Effector CD8-positive, alpha-beta T cell (primary cell): Measurements from ENCODE around the gene SLCO4A1.

Experiments
- DNase-seq: peaks from one replicate; lab custom pipeline; 2025; lab: John Stamatoyannopoulos, UW

Gene SLCO4A1

DNA sequence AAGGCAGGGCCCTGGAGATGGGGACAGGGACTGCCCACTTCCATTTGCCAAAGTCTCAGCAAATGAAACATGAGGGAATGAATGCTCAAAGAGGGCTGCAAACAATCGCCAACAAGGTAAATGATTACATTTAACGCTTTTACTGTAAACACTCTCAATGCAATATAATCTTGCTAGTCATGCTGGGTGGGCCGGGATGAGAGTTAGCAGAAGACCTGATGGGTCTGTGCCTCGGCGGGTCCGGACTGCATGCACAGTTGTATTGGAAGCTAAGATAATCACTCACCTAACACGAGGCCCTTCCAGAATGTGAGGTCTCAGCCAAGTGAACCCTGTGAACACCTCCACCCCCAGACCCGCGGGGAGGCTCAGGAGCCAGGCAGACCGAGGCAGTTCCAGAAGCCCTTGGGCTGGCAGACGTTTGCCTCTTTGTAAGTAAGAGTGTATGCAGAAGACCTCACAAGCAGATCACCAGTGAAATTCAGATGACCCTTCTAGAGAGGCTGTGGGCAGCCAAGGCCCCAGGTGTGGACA is 4.7 kb upstream of the SLCO4A1 start:
- DNase-seq, result no peak

DNA sequence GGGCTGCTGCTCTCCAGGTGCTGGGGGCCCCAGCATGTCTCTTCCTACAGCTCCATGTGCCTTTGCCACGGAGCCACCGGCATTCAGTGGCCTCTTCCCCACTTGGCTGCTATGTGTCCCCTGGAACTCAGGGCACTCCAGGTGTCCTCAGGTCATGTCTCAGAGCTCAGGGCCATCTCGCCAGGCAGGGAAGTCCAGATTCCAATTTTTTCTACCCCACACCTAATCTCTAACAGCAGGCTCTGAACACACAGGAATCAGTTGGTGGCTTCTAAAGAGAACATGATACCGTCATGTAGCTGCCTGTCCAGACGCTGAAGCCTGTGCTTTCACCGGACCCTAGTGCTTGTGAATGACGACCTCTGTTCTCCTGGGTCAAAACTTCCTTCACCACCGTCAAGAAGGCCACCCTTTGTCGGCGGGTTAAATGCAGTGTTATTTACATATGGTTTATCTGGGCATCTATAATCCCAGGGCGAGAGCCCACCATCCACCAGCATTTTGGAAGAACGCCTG is 4.2 kb upstream of the SLCO4A1 start:
- no peak for DNase-seq

DNA sequence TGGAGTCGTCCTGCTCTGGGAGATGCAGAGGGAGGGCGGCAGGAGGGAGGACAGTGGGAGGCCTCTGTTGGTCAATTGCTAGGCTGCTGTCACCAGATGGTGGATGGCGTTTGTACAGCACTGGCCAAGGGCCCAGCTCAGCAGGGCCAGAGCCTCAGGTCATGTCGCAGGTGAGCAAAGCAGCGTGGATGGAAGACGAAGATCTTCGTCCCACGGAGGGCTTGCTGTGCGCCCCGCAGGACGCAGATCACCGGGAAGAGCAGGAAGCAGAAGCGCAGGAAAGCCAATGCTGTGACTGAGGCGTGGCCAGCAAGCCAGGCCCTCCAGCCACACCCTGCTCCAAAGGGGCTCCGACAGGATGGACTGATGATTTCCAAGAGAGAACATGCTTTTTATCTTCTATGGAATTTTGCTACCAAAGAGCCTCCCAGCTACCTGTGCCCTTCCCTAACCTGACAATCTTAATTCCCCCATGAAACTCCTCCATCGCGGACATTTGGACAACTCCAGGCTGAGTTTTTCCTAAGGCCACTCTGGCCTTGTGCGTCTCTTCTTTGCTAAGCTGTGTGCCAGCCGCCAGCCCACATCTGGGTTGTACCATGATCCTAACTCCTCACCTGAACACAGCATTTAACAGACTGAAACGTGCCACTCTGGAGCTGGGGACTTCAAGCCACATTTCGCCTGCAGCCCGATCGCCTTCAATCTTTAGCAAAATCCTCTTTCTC is 3.5 kb upstream of the SLCO4A1 start:
- DNase-seq, result no peak

DNA sequence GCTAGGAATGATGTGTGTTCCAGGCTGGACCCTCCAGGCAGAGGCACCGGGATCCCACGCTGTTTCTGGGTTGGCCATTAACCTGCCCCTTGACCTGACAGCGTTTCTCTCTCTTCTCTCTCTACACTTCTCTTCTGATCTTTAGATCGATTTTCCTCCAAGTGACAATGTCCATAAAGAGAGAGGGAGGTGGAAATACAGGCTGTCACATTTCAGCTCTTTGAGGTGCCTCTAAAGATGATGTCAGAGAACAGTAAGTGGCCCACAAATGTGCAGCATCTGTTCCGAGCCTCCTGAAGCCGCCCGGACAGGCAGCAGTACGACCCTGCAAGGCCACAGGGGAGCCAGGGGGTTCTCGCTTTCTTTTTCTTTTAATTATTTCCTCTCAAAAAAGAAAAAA is 2.5 kb upstream of the SLCO4A1 start:
- DNase-seq, result no peak

DNA sequence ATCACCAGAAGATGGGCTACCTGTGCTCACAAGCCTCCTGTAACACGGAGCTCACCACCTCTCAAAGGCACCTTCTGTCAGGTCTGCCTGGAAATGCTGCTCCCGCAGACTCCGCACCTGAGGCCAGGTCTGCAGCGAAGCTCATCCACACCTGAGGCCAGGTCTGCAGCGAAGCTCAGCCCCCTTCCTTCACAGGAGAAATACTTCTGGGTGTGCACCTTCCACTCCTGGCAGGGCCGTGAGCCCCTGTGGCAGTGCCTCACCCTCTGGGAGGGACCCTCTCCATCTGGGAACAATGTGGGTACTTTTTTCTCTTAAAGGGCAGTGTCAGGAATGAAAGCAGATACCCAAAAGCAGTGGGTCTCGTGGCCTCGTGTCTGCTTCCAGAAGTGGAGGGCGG is 1.4 kb upstream of the SLCO4A1 start:
- DNase-seq, result no peak

DNA sequence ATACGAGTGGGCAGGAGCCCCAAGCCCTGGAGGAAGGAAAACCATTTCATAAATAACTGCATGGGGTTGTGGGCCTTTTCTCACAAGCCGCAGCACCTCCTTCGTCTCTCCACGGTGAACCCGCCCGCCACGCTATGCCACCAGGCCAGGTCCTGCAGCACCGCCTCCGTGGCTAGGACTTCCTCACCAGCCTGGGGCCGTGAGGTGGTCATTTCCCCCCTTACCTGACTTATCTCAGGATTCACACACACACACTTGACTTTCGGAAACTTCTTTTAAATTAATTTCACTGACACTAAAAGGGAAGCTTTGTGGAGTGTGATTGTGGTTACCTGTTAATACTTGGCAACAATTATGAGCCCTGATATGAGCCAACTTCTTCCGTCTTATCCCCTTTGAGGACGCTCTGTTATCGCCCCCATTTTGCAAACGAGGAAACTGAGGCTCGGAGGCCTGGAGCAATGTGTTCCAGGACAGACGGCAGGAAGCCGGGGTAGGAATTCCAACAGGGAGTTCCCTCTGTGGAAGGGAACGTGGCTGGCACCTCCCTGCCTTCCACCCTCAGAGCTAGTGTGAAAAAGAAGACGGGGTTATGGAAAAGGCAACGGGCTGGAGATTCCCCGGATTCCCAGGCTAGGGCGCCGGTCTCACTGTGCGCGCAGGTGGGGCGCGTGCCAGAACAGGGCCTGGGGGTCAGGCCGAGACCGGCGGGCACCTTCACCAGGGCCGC is 817 bp upstream of the SLCO4A1 start:
- no peak for DNase-seq

DNA sequence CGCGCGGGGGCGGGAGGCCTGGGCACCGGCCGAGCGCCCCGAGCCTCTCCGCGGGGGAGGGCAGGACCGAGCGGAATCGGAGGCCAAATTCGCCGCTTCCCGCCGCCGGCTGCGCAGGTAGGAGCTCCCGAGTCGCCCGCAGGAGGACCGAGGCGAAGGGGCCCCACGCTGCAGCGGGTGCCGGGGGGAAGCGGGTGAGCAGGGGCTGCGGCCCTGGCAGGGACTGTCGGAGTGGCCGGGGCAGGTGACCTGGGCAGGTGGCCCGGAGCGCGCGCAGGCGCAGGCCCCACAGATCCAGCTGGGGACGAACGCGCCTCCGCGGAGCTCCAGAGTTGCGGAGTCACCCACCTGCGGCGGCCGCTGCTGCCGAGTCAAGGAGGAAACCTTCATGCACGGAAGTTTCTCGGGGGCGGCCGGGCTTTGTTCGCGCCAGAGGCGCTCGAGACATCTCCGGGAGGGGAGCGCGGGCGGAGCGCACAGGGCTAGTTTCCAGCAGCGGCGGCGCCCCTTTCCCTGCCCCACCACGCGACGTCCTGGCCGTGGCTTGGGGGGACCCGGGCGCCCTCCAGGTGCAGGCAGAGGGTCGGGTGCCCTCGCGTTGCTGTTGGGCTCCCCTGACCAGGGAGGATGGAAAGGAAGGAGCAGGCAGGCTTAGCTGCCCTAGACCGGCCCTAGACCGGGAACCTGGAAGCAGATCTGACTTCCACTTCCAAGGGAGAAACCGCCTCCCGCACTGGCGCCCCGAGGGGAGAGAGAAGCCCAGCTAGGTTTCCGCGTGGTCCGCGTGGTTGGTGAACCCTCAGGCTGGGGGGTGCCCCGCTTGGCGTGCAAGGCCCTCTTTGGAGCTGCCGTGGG is 590 bp downstream of the SLCO4A1 start:
- DNase-seq, result peak; percentile 34

DNA sequence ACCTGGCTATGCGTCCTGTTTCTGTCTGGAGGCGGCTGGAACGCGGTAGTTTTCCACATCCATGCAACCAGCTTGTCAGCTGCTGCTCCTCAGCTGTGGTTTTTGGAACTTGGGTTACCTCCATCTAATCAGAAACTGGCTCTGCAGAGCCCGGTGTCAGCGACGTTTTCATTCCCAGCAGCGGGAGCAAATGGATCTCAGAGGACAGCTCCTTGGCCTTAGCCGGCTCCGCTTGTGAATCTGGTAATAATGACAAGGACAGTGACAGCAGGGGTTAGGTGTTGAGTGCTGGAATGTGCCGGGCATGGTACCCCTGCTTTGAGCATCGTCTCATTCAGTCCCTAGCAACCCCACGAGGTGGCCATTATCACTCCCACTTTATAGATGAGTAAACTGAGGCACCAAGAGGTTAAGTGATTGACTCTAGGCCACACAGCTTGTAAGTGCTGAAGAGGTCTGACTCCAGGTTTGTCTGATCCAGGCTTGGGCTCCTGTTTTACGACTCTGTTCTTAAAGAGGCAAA is 1.3 kb downstream of the SLCO4A1 start:
- DNase-seq, result no peak

DNA sequence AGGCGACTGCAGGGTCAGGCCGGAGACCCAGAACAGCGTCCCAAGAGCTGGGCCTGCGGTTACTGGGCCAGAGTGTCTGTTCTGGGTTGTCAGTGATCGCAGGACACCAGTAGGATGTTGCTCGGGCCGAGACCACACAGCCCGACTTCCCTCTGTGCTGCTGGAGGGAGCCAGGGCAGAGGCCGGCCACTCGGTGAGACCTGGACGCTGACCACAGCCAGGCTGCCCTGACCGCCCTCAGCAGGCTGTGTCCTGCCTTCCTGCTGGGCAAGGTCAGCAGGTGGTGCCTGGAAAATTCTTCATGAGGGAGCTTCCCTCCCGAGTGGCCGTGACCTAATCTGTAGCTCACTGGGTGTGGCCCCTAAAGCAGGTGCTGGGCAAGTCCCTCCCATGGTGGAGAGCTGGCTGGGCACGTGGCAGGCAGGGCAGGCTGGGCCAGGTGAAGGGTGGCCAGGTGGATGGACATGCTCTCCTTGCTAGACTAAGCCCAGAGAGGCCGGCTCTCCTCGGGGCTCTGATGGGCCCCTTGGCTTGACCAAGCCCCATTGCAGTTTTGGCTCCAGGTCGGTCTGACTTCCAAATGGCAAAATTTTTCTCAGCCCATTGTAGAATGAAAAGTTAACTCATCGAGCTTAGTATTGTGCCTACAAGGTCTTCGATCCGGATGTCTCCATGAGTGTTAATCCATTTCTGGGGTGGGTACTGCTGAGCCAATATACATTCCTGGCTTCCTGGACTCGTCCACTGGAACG is 1.9 kb downstream of the SLCO4A1 start:
- DNase-seq, result no peak

DNA sequence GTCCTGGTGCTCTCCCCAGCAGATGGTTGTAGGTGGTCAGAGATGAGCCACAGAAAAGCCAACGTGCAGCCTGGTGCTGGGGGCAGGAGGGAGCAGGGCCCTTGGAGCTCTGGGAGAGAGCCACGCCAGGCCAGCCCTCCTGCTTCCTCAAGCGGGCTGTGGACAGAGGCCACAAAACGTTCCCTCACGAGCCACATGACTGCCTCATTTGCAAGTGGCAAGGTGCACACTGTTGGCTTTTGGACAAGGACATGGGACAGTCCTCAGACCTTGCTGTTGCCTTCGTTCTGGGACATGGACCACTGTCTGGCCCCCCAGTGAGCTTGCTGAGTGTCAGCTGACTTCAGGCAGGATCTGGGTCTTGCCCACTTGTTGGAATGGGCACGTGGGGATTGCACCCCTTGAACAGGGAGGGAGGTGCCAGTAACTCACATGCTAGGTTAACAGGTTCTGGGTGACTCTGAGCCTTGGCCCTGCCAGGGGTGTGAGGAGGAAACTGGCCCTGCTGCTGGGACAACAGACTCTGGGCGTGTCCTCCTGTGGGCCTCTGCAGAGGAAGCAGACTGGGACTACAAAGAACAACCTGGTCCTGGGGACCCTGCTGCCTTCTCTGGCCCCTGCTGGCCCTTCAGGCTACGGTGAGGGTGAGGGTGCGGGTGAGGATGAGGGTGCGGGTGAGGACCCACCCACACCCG is 2.6 kb downstream of the SLCO4A1 start:
- no peak for DNase-seq

DNA sequence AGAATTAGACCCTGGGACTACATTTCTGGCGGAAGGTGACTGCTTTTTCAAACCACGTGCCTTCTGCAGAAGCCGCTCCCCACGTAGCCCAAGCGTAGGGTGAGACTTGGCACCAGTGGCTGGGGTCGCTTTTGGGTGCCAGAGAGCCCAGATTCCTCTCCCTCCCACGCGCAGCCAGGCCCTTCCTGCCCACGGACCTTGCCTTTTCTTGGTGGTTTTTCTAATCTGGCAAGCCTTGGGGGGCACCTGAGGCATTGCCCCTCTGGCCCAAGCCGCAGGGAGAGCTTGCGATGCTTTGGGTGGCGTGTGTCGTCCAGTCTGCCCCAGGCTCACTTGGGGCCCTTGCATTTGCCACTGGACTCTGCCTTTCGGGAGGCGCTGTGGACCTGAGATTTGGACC is 3.3 kb downstream of the SLCO4A1 start:
- DNase-seq, result no peak

DNA sequence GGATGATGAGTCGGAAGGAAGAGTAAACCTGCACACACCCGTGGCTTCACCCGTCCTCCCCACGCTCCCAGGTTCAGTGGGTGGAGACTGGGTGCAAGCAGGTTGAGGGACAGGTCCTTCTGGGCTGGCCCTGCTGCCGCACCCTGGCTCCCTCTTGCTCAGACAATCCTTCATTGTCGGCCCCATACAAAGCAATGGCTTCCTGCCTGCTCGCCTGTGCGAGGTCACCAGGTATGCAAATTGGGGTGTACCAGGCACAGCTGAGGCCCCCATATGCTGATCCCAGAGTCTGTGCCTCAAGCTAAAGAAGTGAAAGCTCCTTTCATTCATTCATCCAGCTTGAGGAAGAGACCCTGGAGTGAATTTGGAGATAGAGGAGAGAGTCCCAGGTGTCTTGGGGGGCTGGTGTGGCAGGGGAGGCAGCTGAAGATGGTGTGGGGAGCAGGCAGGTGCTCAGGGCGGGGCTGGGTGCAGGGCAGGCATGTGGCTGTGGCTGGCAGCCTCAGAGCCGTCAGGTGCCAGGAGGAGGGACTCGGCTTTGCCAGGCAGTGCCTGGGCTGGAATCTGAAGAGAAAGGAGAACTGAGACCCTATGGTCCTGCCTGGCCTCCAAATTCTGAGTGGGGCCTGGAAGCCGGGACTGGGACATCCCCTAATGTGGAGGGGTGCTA is 4.7 kb downstream of the SLCO4A1 start:
- no peak for DNase-seq

DNA sequence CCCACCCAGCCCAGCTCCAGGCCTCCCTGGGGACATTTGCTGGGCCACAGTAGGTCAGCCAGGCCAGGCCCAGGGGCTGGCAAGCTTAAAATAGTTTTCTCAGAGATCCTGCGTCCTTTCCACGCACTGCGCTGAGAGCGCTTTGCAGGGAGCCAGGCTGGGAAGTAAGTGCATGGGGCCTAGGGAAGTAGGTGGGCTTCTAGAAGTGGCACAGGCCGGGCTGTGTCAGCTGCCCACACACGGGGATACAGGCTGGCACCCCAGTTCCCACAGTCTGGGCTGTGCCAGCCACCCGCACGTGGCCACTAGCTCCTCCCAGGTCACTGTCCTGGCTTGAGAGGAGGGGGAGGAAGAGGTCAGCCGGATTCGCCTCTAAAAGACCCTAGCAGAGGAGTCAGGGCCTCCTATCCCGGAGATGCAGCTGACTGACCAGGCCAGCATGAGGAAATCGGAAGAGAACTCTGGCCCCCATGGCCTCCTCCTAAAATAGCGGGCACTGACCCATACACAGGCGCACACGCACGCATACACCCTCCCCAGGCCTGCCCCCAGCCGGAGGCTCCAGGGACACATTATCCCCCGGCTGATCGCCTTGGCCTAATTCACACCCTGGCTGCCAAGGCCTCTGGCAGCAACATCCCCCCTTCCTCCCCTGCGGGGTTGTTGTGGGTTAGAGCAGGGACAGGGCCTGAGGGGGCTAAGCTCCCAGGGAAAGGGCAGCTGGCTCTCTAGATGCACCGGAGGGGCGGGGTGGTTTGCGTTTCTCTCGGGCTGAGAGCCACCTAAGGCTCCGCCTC is 5.4 kb downstream of the SLCO4A1 start:
- DNase-seq, result no peak

DNA sequence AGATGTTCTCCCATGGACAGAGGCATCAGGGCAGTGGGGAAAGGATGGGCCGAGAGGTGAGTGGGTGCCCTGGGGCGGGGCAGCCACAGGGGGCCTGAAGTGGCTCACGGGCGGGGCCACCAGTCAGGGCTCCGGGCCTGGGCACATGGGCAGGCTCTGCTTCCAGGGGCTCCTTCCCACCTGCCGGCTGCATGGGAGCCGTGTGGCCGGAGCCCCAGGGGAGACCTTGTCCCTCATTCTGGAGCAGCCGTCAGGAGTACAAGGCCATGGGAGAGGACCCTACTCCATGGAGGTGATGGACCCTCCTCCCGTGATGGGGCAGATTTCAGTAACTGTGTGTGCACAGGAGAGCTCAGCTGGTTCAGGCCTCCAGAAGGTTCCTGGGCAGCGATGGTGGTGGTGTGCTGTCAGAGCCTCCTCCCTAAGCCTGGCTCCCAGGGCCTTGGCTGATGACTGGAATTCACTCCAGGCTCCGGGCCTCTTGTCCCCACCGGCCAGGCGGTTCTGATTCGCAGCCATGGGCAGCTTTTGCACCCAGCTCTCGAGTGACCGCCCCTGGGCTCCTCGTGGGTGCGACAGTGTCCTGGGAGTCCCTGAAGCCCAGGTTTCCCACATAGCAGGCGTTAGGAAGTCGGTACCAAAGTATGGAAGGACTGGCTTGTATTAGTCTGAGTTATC is 6.2 kb downstream of the SLCO4A1 start:
- DNase-seq, result no peak

DNA sequence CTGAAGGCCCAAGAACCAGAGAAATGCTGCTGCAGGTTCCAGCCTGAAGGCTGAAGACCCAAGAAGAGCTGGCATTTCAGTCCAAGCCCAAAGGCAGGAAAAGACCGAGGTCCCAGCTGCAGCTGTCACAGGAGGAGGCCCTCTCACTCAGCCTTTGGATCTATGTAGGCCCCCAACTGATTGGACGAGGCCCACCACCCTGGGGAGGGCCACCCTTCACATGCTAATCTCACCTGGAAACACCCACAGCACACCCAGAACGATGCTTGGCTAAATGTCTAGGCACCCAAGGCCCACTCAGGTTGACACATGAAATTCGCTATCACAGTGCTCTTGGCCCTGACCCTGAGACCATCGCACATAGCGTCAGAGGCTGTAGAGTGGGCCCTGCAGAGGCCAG is 6.8 kb downstream of the SLCO4A1 start:
- DNase-seq, result no peak

DNA sequence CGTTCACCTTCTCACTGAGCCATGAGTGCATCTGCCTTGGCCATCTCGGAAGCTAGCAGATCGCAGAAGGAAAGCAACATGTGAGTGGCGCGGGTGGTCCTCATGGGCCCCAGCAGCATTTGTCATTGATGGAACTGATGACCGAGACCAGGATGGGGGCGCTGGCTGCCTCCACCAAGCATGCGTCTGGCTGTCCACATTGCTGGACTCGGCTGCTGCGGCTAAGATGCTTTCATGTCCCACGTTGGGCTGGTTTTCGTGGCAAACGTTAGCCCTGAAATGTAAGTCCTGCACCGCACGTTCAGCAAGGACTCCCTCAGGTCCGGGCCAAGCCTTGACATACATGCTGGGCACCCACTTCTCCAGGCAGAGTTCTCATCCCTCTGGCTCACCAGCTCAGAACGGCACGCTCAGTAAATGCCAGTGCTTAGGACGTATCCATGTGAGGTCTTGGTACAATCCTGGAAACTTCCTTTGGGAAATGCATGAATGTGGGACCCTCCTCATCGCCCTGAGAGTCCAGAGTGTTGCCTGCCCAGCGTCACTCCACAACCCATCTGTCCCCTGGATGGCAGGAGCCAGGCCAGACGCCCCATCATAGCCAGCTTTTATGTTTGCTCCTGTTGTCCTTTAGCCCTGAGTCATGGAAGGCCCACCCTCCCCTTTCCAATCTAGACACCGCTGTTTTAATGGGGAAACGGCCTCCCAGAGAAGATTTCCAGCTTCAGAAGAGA is 8.4 kb downstream of the SLCO4A1 start:
- no peak for DNase-seq

DNA sequence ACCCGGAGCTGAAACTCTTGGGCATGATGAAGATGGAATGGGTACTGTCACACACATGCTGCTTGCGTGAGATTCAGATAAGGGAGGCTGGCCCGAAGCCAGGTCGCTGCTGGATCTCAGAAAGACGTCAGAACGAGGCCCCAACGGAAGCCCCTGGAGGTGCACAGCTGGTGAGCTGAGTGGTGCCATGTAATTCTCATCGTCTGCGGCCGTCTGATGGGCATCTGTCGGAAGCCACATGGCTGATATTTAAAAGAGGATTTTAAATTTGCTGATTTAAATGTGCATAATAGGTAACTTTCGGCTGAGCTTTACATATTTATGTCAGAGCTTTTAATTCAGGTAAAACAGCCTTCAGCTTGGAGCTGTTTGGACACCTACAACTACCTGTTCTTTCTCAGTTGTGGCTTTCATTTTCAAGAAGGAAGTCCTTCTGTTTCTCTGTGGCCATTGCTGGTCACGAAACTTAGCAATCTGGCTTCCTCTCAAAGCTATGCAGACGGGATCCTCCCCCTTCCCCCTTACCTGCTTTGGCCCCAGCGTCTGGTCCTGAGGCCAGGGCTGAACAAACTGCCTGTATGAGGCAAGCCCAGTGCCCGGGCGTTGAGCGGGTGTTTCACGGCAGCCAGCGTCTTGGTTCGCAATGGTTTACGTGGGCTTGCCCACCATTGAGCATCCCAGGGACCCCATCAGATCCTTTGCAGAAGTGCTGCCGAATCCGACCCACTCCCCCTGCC is 9.2 kb downstream of the SLCO4A1 start:
- peak; percentile 69 for DNase-seq
